Common myeloid progenitor, CD34-positive (primary cell): ENCODE measurements around the gene ZNF341.
A peak's percentile ranks its signal among the peaks of the same experiment; 100 is the strongest.

ENCODE experiments used
- CTCF ChIA-PET: fragments of 350-600 bp; sonication (Branson Sonifier 250); formaldehyde crosslinking; loops from one replicate; lab custom pipeline; 2021; ENCODE audit warnings: antibody characterized with exemption; lab: Charles Lee
- POLR2A ChIA-PET: fragments of 350-600 bp; sonication (Branson Sonifier 250); formaldehyde crosslinking; loops from one replicate; lab custom pipeline; 2021; ENCODE audit warnings: antibody characterized with exemption; lab: Charles Lee
- DNase-seq, 3 donors: peaks; one replicate each; pipeline versions ENCODE4 v3.0.0 to v3.0.0-alpha.2; 2013
- H3K27ac ChIP-seq, 2 experiments: 1 replicate in 1 of 2; 2 replicates in 1 of 2; pipeline ENCODE4 v1.7.0; 2013; ENCODE audit warnings: inconsistent platforms in 2 of 2, low read length in 2 of 2, mild to moderate bottlenecking in 2 of 2, low read depth in 1 of 2, moderate library complexity in 1 of 2; ENCODE audit not compliant: severe bottlenecking in 2 of 2, insufficient read depth in 1 of 2, poor library complexity in 1 of 2
- H3K27me3 ChIP-seq, 5 experiments: replicated peaks in 2 of 5; 1 replicate in 3 of 5; 2 replicates in 2 of 5; pipeline versions ENCODE4 v1.6.1 to v1.7.0; 2013; ENCODE audit warnings: low read length in 4 of 5, mild to moderate bottlenecking in 2 of 5, moderate library complexity in 2 of 5, inconsistent platforms in 1 of 5; ENCODE audit not compliant: insufficient read depth in 5 of 5, control insufficient read depth in 4 of 5
- H3K36me3 ChIP-seq, 4 experiments: 1 replicate in 2 of 4; 2 replicates in 2 of 4; pipeline versions ENCODE4 v1.6.1 to v1.7.0; 2013; ENCODE audit warnings: low read length in 3 of 4, control low read depth in 1 of 4, mild to moderate bottlenecking in 1 of 4; ENCODE audit not compliant: control insufficient read depth in 4 of 4, insufficient read depth in 4 of 4
- H3K4me1 ChIP-seq, 4 experiments: 1 replicate in 3 of 4; 2 replicates in 1 of 4; pipeline versions ENCODE4 v1.6.1 to v1.7.1; 2013; ENCODE audit warnings: low read length in 3 of 4, mild to moderate bottlenecking in 3 of 4, control low read depth in 1 of 4, inconsistent platforms in 1 of 4, moderate library complexity in 1 of 4; ENCODE audit not compliant: control insufficient read depth in 4 of 4, insufficient read depth in 4 of 4; ENCODE audit errors: control extremely low read depth in 1 of 4
- H3K4me3 ChIP-seq, 7 experiments: 1 replicate in 4 of 7; 2 replicates in 3 of 7; pipeline versions ENCODE4 v1.5.1 to v1.7.0; 2013; ENCODE audit warnings: mild to moderate bottlenecking in 7 of 7, low read length in 6 of 7, moderate library complexity in 6 of 7, inconsistent platforms in 2 of 7, low read depth in 2 of 7, control low read depth in 1 of 7; ENCODE audit not compliant: insufficient read depth in 4 of 7, control insufficient read depth in 1 of 7; ENCODE audit errors: extremely low read depth in 1 of 7
- H3K9me3 ChIP-seq, 5 experiments: 1 replicate in 4 of 5; 2 replicates in 1 of 5; pipeline versions ENCODE4 v1.6.1 to v1.7.1; 2013; ENCODE audit warnings: low read length in 4 of 5, mild to moderate bottlenecking in 2 of 5, inconsistent platforms in 1 of 5, low read depth in 1 of 5, moderate library complexity in 1 of 5; ENCODE audit not compliant: control insufficient read depth in 4 of 5, insufficient read depth in 2 of 5; ENCODE audit errors: control extremely low read depth in 1 of 5
- WGBS: methylation state at CpG from one replicate; pipeline ENCODE4 v1.1.5; 2013; ENCODE audit not compliant: insufficient coverage; 5-methylcytosine and 5-hydroxymethylcytosine counted together

The ZNF341 gene

DNA sequence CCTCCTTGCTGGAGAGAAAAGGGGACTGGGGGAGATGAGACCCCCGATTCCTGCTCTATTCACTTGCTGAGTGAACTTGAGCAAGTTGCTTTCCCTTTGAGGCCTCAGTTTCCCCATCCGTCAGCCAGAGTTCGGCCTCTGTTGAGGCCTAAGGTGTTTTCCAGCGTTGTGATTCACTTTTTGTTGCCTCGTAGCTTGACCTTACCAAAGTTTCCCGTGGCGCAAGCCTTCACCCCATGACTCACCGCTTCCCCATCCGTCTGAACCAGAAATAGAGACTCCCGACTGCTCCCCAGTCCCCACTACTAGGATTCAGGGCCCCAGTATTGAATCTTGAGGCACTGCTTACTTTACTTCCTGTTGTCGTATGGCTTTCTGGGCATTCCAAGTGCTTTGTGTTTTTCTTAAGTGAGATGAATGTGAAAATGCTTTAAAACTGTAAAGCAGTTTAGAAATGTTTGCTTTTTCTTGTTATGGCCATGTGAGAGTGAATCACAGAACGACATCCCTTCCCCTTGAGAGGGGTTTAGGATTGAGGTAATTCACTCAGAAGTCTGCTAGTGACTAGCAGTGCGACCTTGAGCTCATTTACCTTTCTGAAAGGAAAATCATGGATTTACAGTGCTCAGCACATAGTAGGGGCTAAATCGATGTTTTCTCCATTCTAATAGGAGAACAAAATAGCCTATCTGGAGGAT lies 80.5 kb downstream of the ZNF341 start:
- peaks cover 3 to 12% (median 3%) of the 10 kb centered on the region in 4 experiments for H3K36me3 ChIP-seq

DNA sequence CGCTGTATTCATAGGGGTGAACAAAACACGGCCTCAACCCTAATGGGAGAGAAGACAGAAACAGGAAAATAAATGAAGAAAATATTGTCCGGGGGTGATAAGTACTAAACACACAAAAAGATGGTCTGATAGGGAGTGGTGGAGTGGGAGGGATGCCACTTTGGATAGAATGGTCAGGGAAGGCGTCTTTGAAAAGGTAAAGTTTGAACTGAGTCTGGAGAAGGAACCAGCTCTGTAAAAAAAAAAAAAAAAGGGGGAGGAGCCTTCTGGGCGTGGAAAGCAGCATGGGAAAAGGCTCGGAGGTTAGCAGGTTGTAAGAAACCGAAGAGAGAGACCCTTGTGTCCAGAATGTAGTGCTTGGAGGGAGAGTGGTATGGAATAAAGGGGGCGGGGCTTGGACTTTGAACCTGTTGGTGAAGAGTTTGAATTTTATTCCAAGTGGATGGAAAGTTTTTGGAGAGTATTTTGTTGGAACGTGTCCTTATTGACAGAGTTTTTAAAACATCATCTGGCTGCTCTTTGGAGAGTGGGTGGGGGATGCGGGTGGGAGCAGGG lies 81.2 kb downstream of the ZNF341 start:
- ChIA-PET POLR2A (interaction anchor here (0.6 kb wide), 1 partner anchor 27 kb away, joined by 3 read pairs; no protein-coding TSS in a partner anchor), CTCF (interaction anchor here (1.1 kb wide), 1 partner anchor 12 kb away, joined by 3 read pairs; no protein-coding TSS in a partner anchor)
- Histone ChIP-seq H3K27me3 (no peaks in the 10 kb centered on the region), H3K4me3 (peak overlapping the region in 6 of 7 experiments; percentile 9 to 97 (median 93)), H3K27ac (peak overlapping the region; percentile 97), H3K9me3 (no peaks in the 10 kb centered on the region), H3K4me1 (peaks cover 10 to 30% (median 28%) of the 10 kb centered on the region in 4 experiments), H3K36me3 (peaks cover 3 to 12% (median 4%) of the 10 kb centered on the region in 4 experiments)
- 66% methylated on average over 8 of the region's 10 CpGs for WGBS
- DNase-seq = peak; percentile 28 to 41 (median 41)

More for the DNA sequence above, 80.5 kb downstream of the ZNF341 start:
- CTCF ChIA-PET = interaction anchor here (1.8 kb wide), 1 partner anchor 20 kb away, joined by 6 read pairs; no protein-coding TSS in a partner anchor
- peak; percentile 45 to 60 (median 56) for DNase-seq
- Histone ChIP-seq H3K4me3 (peak overlapping the region; percentile 78 to 97 (median 92)), H3K27ac (peak overlapping the region; percentile 97), H3K27me3 (no peaks in the 10 kb centered on the region), H3K4me1 (peaks cover 10 to 30% (median 28%) of the 10 kb centered on the region in 4 experiments), H3K9me3 (no peaks in the 10 kb centered on the region)
- POLR2A ChIA-PET = interaction anchor here (0.6 to 1.2 kb wide), 3 partner anchors 28 to 1349 kb away, joined by 3 to 4 read pairs (median 3); no protein-coding TSS in a partner anchor
- WGBS = 12% methylated on average over 10 of the region's 14 CpGs

DNA sequence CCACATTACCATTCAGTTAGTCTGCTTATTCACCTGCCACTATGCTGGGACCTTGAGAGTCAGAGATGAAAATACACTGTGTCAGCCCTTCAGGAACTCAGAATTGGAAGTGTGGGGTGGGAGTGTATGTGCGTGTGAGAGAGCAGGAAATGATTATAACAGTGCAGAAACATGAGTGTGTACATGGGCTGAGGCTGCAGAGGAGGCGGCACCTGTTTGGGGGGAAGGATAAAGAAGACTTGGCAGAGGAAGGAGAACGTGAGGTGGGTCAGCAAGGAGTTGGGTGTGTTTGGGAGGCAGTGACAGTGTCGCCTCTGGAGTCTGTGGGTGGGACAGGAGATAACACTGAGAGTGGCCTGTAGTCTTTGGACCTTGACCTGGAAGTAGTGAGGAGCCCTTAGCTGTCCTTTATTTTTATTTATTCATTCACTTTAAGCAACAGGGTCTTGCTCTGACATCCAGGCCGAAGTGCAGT lies 82.5 kb downstream of the ZNF341 start:
- H3K4me1 ChIP-seq = peaks cover 10 to 30% (median 28%) of the 10 kb centered on the region in 4 experiments
- H3K27ac ChIP-seq = no peak overlapping the region
- H3K27me3 ChIP-seq = no peaks in the 10 kb centered on the region
- WGBS = 52% methylated on average over 4 of the region's 5 CpGs
- CTCF ChIA-PET = interaction anchor here (0.8 to 1.1 kb wide), 2 partner anchors 10 to 13 kb away, joined by 3 read pairs; no protein-coding TSS in a partner anchor
- DNase-seq = peak in 2 of 3 donors; percentile 28 to 43
- POLR2A ChIA-PET = no interaction called here
- H3K4me3 ChIP-seq = no peak overlapping the region
- H3K9me3 ChIP-seq = no peaks in the 10 kb centered on the region
- H3K36me3 ChIP-seq = peaks cover 3 to 12% (median 6%) of the 10 kb centered on the region in 4 experiments

DNA sequence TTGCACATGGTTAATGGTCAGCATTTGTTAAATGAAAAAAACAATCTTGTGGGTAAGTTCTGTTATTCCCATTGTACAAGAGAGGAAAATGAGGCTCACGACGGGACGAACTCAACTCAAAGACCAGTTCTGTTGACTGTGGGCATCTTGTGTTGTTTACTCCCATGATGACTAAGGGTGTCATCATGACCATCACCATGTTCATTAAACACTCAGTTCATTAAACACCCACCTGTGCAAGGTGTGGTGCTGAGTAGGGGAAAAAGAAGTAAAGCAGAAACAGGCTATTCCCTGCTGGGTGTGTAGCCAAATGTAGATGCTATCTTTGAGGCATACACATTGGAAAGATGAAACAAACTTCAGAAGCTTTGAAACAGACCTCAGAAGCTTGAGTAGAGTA lies 83.9 kb downstream of the ZNF341 start:
- H3K27ac ChIP-seq = no peak overlapping the region
- no peak overlapping the region for H3K4me3 ChIP-seq
- no peaks in the 10 kb centered on the region for H3K27me3 ChIP-seq
- H3K36me3 ChIP-seq = peaks cover 3 to 15% (median 6%) of the 10 kb centered on the region in 4 experiments
- WGBS = 100% methylated on average over 3 of the region's 3 CpGs
- H3K9me3 ChIP-seq = no peaks in the 10 kb centered on the region
- H3K4me1 ChIP-seq = peaks cover 10 to 30% (median 28%) of the 10 kb centered on the region in 4 experiments
- CTCF ChIA-PET = no interaction called here
- no peak for DNase-seq
- POLR2A ChIA-PET = no interaction called here

DNA sequence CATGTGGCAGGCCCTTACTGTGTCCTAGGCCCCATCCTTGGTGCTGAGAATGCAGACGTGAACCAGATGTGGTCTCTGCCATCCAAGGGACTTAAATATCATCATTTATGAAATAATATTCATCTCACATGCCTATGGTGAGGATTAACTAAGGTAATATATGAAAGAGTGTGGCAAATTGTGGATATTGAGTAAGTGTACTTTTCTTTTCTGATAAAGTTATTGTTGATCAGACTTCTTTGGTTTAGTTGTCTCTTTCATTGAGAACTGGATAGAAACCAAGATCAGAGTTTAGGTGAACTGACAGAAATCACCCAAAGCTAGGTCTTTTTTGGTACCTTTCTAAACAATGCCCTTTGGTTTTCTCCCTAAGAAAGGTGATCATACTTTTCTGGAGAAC lies 84.4 kb downstream of the ZNF341 start:
- 100% methylated on average over 1 of the region's 1 CpG for WGBS
- DNase-seq = no peak
- H3K4me3 ChIP-seq = no peak overlapping the region
- no peaks in the 10 kb centered on the region for H3K27me3 ChIP-seq
- CTCF ChIA-PET = no interaction called here
- peaks cover 10 to 30% (median 26%) of the 10 kb centered on the region in 4 experiments for H3K4me1 ChIP-seq
- POLR2A ChIA-PET = no interaction called here
- H3K27ac ChIP-seq = no peak overlapping the region
- H3K9me3 ChIP-seq = no peaks in the 10 kb centered on the region
- peaks cover 3 to 15% (median 6%) of the 10 kb centered on the region in 4 experiments for H3K36me3 ChIP-seq

DNA sequence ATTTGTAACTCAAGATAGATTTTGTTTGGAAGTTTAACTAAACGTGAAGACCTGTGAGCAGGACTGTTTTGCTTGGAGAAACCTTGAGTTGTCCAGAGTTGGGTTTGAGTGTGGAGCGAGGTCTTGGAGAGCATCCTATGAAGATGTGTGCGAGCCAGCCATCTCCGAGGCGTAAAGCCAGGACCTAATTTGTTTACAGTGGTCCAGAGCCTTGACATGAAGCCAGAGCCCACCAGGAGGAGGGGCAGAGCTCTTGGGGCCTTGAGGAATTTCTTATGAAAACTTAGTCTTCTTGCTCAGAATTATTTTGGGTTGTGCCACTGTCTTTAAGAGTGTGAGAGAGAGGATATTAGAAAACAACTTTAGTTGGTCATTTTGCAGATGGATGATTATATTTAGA lies 85.6 kb downstream of the ZNF341 start:
- ChIA-PET CTCF (interaction anchor here (0.6 to 1.2 kb wide), 2 partner anchors 12 to 41 kb away, joined by 3 read pairs; no protein-coding TSS in a partner anchor), POLR2A (no interaction called here)
- Histone ChIP-seq H3K4me3 (no peak overlapping the region), H3K27me3 (no peaks in the 10 kb centered on the region), H3K36me3 (peaks cover 3 to 15% (median 6%) of the 10 kb centered on the region in 4 experiments), H3K4me1 (peaks cover 8 to 22% (median 20%) of the 10 kb centered on the region in 4 experiments), H3K27ac (no peak overlapping the region), H3K9me3 (no peaks in the 10 kb centered on the region)
- WGBS = 97% methylated on average over 5 of the region's 5 CpGs
- DNase-seq = no peak
